Cardiac muscle cell (in vitro differentiated cells and primary cell): ENCODE results near the gene PET100. TPM values are rescaled to one million over a fixed set of nuclear protein-coding genes. Genes with fewer than 3 reads are reported as not detected.
A peak's percentile ranks its signal among the peaks of the same experiment; 100 is the strongest.

Experiments used
- DNase-seq, 2 donors: peaks; one replicate each; pipeline versions ENCODE4 v3.0.0 to v3.0.0-alpha.2; 2010 to 2017; ENCODE audit warnings: low read depth in 1 of 2, low spot score in 1 of 2
- H3K27ac ChIP-seq: fragments of 200-600 bp; sonication (generic); 2 replicates; pipeline ENCODE4 v1.5.1; 2016
- H3K27me3 ChIP-seq: fragments of 200-600 bp; sonication (generic); 2 replicates; pipeline ENCODE4 v1.6.0; 2016; ENCODE audit warnings: control low read depth
- H3K36me3 ChIP-seq: fragments of 200-600 bp; sonication (generic); 2 replicates; pipeline ENCODE4 v1.5.1; 2016; ENCODE audit warnings: control low read depth
- H3K4me1 ChIP-seq: fragments of 200-600 bp; sonication (generic); 2 replicates; pipeline ENCODE4 v1.8.1; 2017; ENCODE audit warnings: low read depth, mild to moderate bottlenecking, mixed run types
- H3K4me3 ChIP-seq: fragments of 200-600 bp; sonication (generic); 2 replicates; pipeline ENCODE4 v1.5.1; 2016; ENCODE audit warnings: mild to moderate bottlenecking
- H3K9me3 ChIP-seq: fragments of 200-600 bp; sonication (generic); 2 replicates; pipeline ENCODE4 v1.5.1; 2017; ENCODE audit warnings: low read depth, mild to moderate bottlenecking, control low read depth
- polyA plus RNA-seq: library from polyadenylated mRNA; unstranded; fragments of >200 nt; fragmentation: Nextera tagmentation; extraction: Ambion mirVana; gene quantifications from 2 replicates; pipeline ENCODE4 v1.2.1, GENCODE V29; 2016
- total RNA-seq: library from RNA; depleted of rRNA; stranded (reverse); fragments of >200 nt; gene quantifications from 2 replicates; pipeline ENCODE4 v1.2.3, GENCODE V29; 2016
- TF ChIP-seq, protein P1 (sequence below): IDR thresholded peaks from 2 replicates; pipeline ENCODE4 v1.5.1; 2012; ENCODE audit warnings: low read depth, mild to moderate bottlenecking, low read length

Gene PET100, protein sequence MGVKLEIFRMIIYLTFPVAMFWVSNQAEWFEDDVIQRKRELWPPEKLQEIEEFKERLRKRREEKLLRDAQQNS
- total RNA-seq (14.9 and 25.0 TPM in 2 replicates), polyA plus RNA-seq (369 and 404 TPM in 2 replicates)

DNA sequence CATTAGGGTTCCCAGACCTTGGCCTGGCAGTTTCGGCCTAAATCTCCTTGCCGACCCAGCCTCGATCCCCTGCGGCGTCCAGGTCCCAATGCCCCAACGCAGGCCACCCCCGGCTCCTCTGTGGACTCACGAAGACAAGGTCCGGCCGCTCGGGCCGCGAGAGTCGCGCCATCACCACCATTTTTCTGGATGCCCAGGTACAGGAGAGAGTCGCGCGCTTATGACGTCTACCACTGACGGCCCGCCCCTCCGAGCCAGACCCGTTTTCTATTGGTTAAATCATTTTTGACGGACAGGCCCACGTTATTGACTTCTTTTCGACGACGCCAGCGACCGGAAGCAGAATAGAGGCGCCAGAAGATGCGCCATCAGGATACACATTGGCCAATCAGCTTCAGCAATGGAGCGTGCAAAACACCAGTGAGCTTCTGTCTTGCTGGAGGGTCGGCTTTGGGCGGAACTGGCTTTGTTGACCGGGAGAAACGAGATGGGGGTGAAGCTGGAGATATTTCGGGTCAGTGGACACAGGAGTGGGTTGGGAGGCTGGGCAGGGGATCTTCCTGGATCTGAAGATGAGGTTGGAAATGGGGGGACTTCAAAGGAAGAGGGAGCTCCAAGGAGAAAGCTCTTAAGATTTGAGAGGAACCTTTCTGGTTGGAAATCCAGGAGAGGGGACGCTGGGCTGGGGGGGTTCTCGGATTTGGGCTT is at the start of gene PET100, which contains the start of gene XAB2:
PET100 (plus strand) TSS at position 447 of the 708 bp plus-strand sequence; CDS start at position 488, 41 bp downstream.
XAB2 (minus strand) TSS at position 199 of the 708 bp plus-strand sequence; CDS start at position 181, 18 bp downstream.
- peak within 1 kb of the TSS; percentile 94 for H3K4me3 ChIP-seq
- H3K4me1 ChIP-seq = peaks cover 6% of the 10 kb centered on the region
- no peaks in the 10 kb centered on the region for H3K9me3 ChIP-seq
- peak; percentile 98 to 99 for DNase-seq
- peaks cover 3% of the 10 kb centered on the region for H3K36me3 ChIP-seq
- no peaks in the 10 kb centered on the region for H3K27me3 ChIP-seq
- TF ChIP-seq, protein P1, sequence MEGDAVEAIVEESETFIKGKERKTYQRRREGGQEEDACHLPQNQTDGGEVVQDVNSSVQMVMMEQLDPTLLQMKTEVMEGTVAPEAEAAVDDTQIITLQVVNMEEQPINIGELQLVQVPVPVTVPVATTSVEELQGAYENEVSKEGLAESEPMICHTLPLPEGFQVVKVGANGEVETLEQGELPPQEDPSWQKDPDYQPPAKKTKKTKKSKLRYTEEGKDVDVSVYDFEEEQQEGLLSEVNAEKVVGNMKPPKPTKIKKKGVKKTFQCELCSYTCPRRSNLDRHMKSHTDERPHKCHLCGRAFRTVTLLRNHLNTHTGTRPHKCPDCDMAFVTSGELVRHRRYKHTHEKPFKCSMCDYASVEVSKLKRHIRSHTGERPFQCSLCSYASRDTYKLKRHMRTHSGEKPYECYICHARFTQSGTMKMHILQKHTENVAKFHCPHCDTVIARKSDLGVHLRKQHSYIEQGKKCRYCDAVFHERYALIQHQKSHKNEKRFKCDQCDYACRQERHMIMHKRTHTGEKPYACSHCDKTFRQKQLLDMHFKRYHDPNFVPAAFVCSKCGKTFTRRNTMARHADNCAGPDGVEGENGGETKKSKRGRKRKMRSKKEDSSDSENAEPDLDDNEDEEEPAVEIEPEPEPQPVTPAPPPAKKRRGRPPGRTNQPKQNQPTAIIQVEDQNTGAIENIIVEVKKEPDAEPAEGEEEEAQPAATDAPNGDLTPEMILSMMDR = no peak
- H3K27ac ChIP-seq = peak within 1 kb of the TSS; percentile 49

DNA sequence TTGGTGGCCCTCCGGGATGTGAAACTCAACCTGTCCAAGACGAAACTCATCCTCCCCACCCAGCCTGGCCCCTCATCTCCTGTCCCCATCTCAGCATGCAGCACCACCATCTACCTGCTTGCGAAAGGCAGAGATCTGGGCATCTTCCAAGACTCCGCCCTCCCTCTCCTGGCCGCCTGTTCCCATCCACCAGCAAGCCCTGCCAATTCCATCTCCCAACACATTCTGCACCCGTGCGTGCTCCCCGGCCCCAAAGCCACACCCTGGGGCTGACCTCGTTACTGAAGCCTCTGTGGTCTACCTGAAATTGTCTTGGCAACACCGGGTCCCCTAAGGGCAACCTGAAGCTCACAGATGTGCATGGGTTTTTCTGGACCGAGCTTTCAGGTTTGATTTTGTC is 47.1 kb upstream of the PET100 start:
- no peak overlapping the region for H3K4me3 ChIP-seq
- TF ChIP-seq, protein P1 = no peak
- no peak overlapping the region for H3K27ac ChIP-seq
- no peaks in the 10 kb centered on the region for H3K36me3 ChIP-seq
- no peaks in the 10 kb centered on the region for H3K4me1 ChIP-seq
- H3K9me3 ChIP-seq = no peaks in the 10 kb centered on the region
- DNase-seq = no peak
- H3K27me3 ChIP-seq = peaks cover 17% of the 10 kb centered on the region

DNA sequence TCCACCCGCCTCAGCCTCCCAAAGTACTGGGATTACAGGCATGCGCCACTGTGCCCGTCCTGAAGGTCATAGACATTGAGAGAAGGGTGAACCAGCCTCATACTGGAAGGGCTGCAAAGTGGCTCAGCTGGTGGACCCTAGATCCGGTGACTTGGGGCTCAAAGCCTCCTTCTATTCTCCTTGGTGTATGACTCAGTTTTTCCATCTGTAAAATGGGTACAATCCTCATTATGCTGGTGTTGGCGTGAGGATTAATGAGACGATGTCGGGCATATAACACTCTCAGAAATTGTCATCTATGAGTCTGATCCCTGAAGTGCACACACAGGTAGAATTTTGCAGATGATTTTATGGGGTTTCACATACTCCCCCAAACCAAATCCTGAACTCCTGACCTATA is 39.8 kb upstream of the PET100 start:
- Histone ChIP-seq H3K36me3 (no peaks in the 10 kb centered on the region), H3K4me1 (no peaks in the 10 kb centered on the region), H3K9me3 (no peaks in the 10 kb centered on the region), H3K27me3 (peaks cover 3% of the 10 kb centered on the region), H3K4me3 (no peak overlapping the region), H3K27ac (no peak overlapping the region)
- no peak for DNase-seq
- TF ChIP-seq, protein P1 = no peak

DNA sequence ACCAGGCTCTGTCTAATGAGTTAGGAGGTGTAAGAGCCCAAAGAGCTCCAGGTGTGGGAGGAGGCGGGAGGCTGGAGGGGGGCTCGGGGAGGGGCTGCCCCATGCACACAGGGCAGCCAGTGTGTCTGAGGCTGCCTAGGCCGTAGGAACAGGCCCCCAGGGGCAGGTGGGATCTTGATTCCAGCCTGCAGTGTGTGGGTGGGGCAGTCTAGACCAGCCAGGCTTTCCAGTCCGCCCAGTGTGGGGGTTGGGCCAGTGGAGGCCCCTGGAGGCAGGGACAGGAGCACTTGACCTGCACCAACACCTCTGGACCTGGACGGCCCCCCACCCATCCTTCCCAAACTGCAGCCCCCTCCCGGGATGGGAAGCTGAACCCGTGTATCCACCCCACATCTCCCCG is 39.3 kb upstream of the PET100 start:
- Histone ChIP-seq H3K36me3 (no peaks in the 10 kb centered on the region), H3K9me3 (no peaks in the 10 kb centered on the region), H3K27me3 (peaks cover 3% of the 10 kb centered on the region), H3K27ac (no peak overlapping the region), H3K4me1 (no peaks in the 10 kb centered on the region), H3K4me3 (no peak overlapping the region)
- TF ChIP-seq, protein P1 = no peak
- DNase-seq = no peak

DNA sequence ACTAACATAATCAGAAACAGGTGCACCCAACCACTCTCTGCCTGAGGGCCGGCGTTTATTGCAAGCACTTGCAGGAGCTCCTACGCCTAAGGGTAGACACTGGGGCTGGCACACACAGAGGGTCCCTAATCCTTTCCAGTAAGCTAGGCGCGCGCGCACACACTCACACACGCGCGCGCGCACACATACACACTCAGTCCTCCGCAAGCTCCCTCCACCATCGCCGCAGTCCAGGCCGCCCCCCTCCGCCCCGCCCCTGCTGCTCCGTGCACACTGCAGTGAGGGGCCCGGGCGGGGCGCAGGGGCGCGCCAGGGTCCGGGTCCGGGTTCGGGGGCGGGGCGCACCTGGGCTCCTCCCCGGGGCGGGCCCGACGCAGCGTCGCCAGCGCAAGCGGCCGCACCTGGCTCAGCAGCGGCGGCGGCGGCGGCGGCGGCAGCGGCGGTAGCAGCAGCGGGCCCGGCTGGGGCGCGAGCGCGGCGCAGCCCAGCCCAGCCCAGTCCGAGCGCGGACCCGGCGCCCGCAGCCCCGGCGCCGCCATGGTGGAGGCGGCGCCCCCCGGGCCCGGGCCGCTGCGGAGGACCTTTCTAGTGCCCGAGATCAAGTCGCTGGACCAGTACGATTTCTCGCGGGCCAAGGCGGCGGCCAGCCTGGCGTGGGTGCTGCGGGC is 34.0 kb upstream of the PET100 start, which contains the start of gene CAMSAP3:
CAMSAP3 (plus strand) TSS at position 398 of the 668 bp plus-strand sequence; CDS start at position 538, 140 bp downstream.
- DNase-seq = peak in 1 of 2 donors; percentile 83
- Histone ChIP-seq H3K27ac (no peak within 1 kb of the TSS), H3K4me1 (no peaks in the 10 kb centered on the region), H3K27me3 (peaks cover 20% of the 10 kb centered on the region), H3K4me3 (peak within 1 kb of the TSS; percentile 72), H3K9me3 (no peaks in the 10 kb centered on the region), H3K36me3 (no peaks in the 10 kb centered on the region)
- TF ChIP-seq, protein P1 = no peak
